CD14-positive monocyte (primary cell): ENCODE data around the gene RGS14. TPM values are rescaled to one million over a fixed set of nuclear protein-coding genes. Genes with fewer than 3 reads are reported as not detected.

Source experiments
- DNase-seq, 3 donors: peaks; one replicate each; pipeline ENCODE4 v3.0.0-alpha.2; 2011 to 2022
- H2AFZ ChIP-seq: 2 replicates; pipeline ENCODE4 v1.6.0; 2012; ENCODE audit warnings: mild to moderate bottlenecking, low read depth, low read length, inconsistent platforms; ENCODE audit not compliant: insufficient read depth, poor library complexity, severe bottlenecking
- H3K27ac ChIP-seq, 2 donors: 1 replicate in 1 of 2; 2 replicates in 1 of 2; pipeline ENCODE4 v1.5.1; 2012 to 2013; ENCODE audit warnings: low read length in 2 of 2, control low read depth in 1 of 2, inconsistent platforms in 1 of 2, low read depth in 1 of 2, mild to moderate bottlenecking in 1 of 2
- H3K27me3 ChIP-seq, 2 donors: one replicate each; pipeline versions ENCODE4 v1.6.0 to v1.6.1; 2011 to 2013; ENCODE audit warnings: low read length in 2 of 2; ENCODE audit not compliant: control insufficient read depth in 2 of 2, insufficient read depth in 2 of 2
- H3K36me3 ChIP-seq, 2 donors: replicated peaks in 1 of 2; 1 replicate in 1 of 2; 2 replicates in 1 of 2; pipeline versions ENCODE4 v1.5.1 to v1.6.1; 2012 to 2013; ENCODE audit warnings: low read length in 2 of 2, control low read depth in 1 of 2, inconsistent platforms in 1 of 2, mild to moderate bottlenecking in 1 of 2; ENCODE audit not compliant: insufficient read depth in 2 of 2, control insufficient read depth in 1 of 2
- H3K4me1 ChIP-seq, 2 donors: 1 replicate in 1 of 2; 2 replicates in 1 of 2; pipeline versions ENCODE4 v1.5.1 to v1.6.1; 2012 to 2013; ENCODE audit warnings: low read length in 2 of 2, control low read depth in 1 of 2, inconsistent platforms in 1 of 2, mild to moderate bottlenecking in 1 of 2, moderate library complexity in 1 of 2; ENCODE audit not compliant: insufficient read depth in 2 of 2, control insufficient read depth in 1 of 2
- H3K4me2 ChIP-seq: replicated peaks from 2 replicates; pipeline ENCODE3; 2012; ENCODE audit warnings: low read length, moderate library complexity, mild to moderate bottlenecking; ENCODE audit not compliant: poor library complexity, severe bottlenecking; ENCODE audit errors: extremely low read depth
- H3K4me3 ChIP-seq, 3 experiments: fragments of 200-600 bp in 1 of 3; sonication (generic) in 1 of 3; replicated peaks in 1 of 3; 1 replicate in 2 of 3; 2 replicates in 1 of 3; pipeline ENCODE4 v1.5.1; 2011 to 2013; ENCODE audit warnings: low read length in 3 of 3, mild to moderate bottlenecking in 3 of 3, control low read depth in 2 of 3, low read depth in 2 of 3, inconsistent platforms in 1 of 3, moderate library complexity in 1 of 3
- H3K79me2 ChIP-seq: 2 replicates; pipeline ENCODE4 v1.6.0; 2012; ENCODE audit warnings: mild to moderate bottlenecking, control low read depth, inconsistent platforms, low read length, moderate library complexity; ENCODE audit not compliant: insufficient read depth
- H3K9ac ChIP-seq: 2 replicates; pipeline ENCODE4 v1.6.0; 2017; ENCODE audit warnings: low read length, mild to moderate bottlenecking; ENCODE audit not compliant: insufficient read depth, poor library complexity, severe bottlenecking
- H3K9me3 ChIP-seq, 2 donors: replicated peaks in 1 of 2; 1 replicate in 1 of 2; 2 replicates in 1 of 2; pipeline versions ENCODE4 v1.5.1 to v1.6.1; 2012 to 2013; ENCODE audit warnings: low read length in 2 of 2, control low read depth in 1 of 2; ENCODE audit not compliant: control insufficient read depth in 1 of 2, insufficient read depth in 1 of 2
- H4K20me1 ChIP-seq: 2 replicates; pipeline ENCODE4 v1.6.0; 2012; ENCODE audit warnings: mild to moderate bottlenecking, low read length, control low read depth, moderate library complexity; ENCODE audit not compliant: insufficient read depth
- H3K27ac Mint-ChIP-seq, 7 donors: one replicate each; pipeline ENCODE4 v1.8.0; 2020; ENCODE audit warnings: mild to moderate bottlenecking in 7 of 7, mixed read lengths in 7 of 7, moderate library complexity in 6 of 7, inconsistent platforms in 2 of 7
- H3K27me3 Mint-ChIP-seq, 3 donors: one replicate each; pipeline ENCODE4 v1.8.0; 2021 to 2022; ENCODE audit warnings: low read depth in 3 of 3, mild to moderate bottlenecking in 3 of 3, mixed read lengths in 3 of 3, moderate library complexity in 3 of 3, inconsistent platforms in 1 of 3
- H3K36me3 Mint-ChIP-seq, 2 donors: one replicate each; pipeline ENCODE4 v1.8.0; 2020; ENCODE audit warnings: mixed read lengths in 2 of 2, inconsistent platforms in 1 of 2, mild to moderate bottlenecking in 1 of 2
- H3K4me1 Mint-ChIP-seq: one replicate; pipeline ENCODE4 v1.8.0; 2020; ENCODE audit warnings: mild to moderate bottlenecking, mixed read lengths
- H3K4me3 Mint-ChIP-seq, 2 donors: one replicate each; pipeline ENCODE4 v1.8.0; 2020; ENCODE audit warnings: mild to moderate bottlenecking in 2 of 2, mixed read lengths in 2 of 2, moderate library complexity in 1 of 2
- H3K9me3 Mint-ChIP-seq, 7 donors: one replicate each; pipeline ENCODE4 v1.8.0; 2020 to 2022; ENCODE audit warnings: mixed read lengths in 7 of 7, mild to moderate bottlenecking in 6 of 7, moderate library complexity in 6 of 7, inconsistent platforms in 2 of 7
- CTCF ChIP-seq: fragments of 200-600 bp; IDR thresholded peaks from one replicate; pipeline ENCODE4 v1.8.0; 2022; ENCODE audit warnings: antibody characterized with exemption, mild to moderate bottlenecking
- WGBS: methylation state at CpG from one replicate; pipeline ENCODE4 v1.1.5; 2013; ENCODE audit warnings: missing lambda C conversion rate; ENCODE audit not compliant: insufficient coverage; 5-methylcytosine and 5-hydroxymethylcytosine counted together
- intact Hi-C, 2 donors: fragments of 100-400 bp; cut with micrococcal nuclease; formaldehyde crosslinking; loops; one replicate each; pipeline versions ENCODE4 v1.15.0 to v1.15.1; 2023
- polyA plus RNA-seq, 3 donors: library from polyadenylated mRNA; depleted of rRNA in 1 of 3; unstranded in 2 of 3; stranded (reverse) in 1 of 3; fragments of 300-500 nt in 2 of 3; fragments of >200 nt in 1 of 3; fragmentation: Illumina TruSeq in 2 of 3; gene quantifications; 1 replicate in 2 of 3; 2 replicates in 1 of 3; pipeline ENCODE4 v1.2.3, GENCODE V29; 2012 to 2021

RGS14 gene
- polyA plus RNA-seq, 3 donors = 35.4 to 186 (median 43.5) TPM

- peaks cover 0 to 4% of the 10 kb centered on the region in 2 donors for H3K36me3 Mint-ChIP-seq
- Histone ChIP-seq H3K27ac (no peak within 1 kb of the TSS), H3K9me3 (no peaks in the 10 kb centered on the region), H3K4me2 (no peak within 1 kb of the TSS), H3K79me2 (no peaks in the 10 kb centered on the region), H3K4me1 (peaks cover 35 to 46% of the 10 kb centered on the region in 2 donors), H4K20me1 (no peaks in the 10 kb centered on the region), H3K4me3 (no peak within 1 kb of the TSS), H3K36me3 (no peaks in the 10 kb centered on the region), H2AFZ (no peak within 1 kb of the TSS), H3K27me3 (no peaks in the 10 kb centered on the region), H3K9ac (no peak within 1 kb of the TSS)
- H3K27me3 Mint-ChIP-seq = peaks cover 6 to 11% (median 10%) of the 10 kb centered on the region in 3 donors
- peaks cover 42% of the 10 kb centered on the region for H3K4me1 Mint-ChIP-seq
- WGBS = 89% methylated on average over 7 of the region's 9 CpGs
- H3K27ac Mint-ChIP-seq = peak within 1 kb of the TSS in 4 of 7 donors; percentile 20 to 47 (median 28)
- peak within 1 kb of the TSS in 1 of 2 donors; percentile 6 for H3K4me3 Mint-ChIP-seq
- no peak for TF ChIP-seq CTCF
- peaks cover 0 to 3% (median 0%) of the 10 kb centered on the region in 7 donors for H3K9me3 Mint-ChIP-seq
- DNase-seq = no peak
- intact Hi-C loops = no loop called here
Observed at GRCh38 chr5:177409043-177409801, 51.5 kb downstream of the RGS14 start, which contains the start of gene F12. Gene F12 (minus strand): TSS chr5:177409564. CDS start chr5:177409527, 37 bp downstream.

- no peak for TF ChIP-seq CTCF
- no peak overlapping the region for H3K4me3 Mint-ChIP-seq
- Histone ChIP-seq H2AFZ (no peak overlapping the region), H3K36me3 (no peaks in the 10 kb centered on the region), H3K9ac (no peak overlapping the region), H3K4me1 (peaks cover 29 to 41% of the 10 kb centered on the region in 2 donors), H3K4me3 (no peak overlapping the region), H3K79me2 (no peaks in the 10 kb centered on the region), H3K27ac (no peak overlapping the region), H3K4me2 (no peak overlapping the region), H3K27me3 (no peaks in the 10 kb centered on the region), H3K9me3 (no peaks in the 10 kb centered on the region), H4K20me1 (no peaks in the 10 kb centered on the region)
- intact Hi-C loops = no loop called here
- DNase-seq = no peak
- WGBS = 0% methylated on average over 1 of the region's 3 CpGs
- H3K27me3 Mint-ChIP-seq = peaks cover 1 to 10% (median 8%) of the 10 kb centered on the region in 3 donors
- peak overlapping the region in 2 of 7 donors; percentile 10 to 20 for H3K27ac Mint-ChIP-seq
- peaks cover 37% of the 10 kb centered on the region for H3K4me1 Mint-ChIP-seq
- H3K9me3 Mint-ChIP-seq = peaks cover 0 to 3% (median 0%) of the 10 kb centered on the region in 7 donors
- H3K36me3 Mint-ChIP-seq = peaks cover 0 to 4% of the 10 kb centered on the region in 2 donors
Observed at GRCh38 chr5:177410575-177410974, 52.9 kb downstream of the RGS14 start.
